ENCODE data around the gene TMEM79.

The TMEM79 gene

GRCh38 chr1:156284112-156284511 is at the start of gene TMEM79:
TMEM79 (plus strand) TSS chr1:156284325; CDS start chr1:156285227, 902 bp downstream.
- no peak for FAIRE-seq

- FAIRE-seq, result no peak
These were observed 48.0 kb upstream of the TMEM79 start for GRCh38 chr1:156236164-156236563.

DNA sequence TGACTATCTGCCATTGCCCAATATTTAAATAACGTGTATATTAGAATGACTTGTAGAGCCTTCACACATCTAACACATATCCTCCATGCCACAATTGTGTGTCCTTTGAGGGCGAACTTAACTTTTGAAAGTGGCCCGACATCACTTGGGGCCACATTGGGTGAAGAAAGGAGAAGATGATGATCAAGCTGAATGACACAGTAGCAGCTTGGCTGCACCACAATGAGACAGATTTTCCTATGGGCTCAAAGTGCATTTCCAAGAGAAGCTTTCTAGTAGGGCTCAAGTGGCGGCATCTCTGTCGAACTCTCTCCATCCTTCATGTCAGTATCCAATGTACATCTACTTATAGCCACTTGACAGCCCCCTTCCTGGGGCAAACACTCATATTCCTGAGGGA is 45.9 kb upstream of the TMEM79 start:
- FAIRE-seq, result no peak

DNA sequence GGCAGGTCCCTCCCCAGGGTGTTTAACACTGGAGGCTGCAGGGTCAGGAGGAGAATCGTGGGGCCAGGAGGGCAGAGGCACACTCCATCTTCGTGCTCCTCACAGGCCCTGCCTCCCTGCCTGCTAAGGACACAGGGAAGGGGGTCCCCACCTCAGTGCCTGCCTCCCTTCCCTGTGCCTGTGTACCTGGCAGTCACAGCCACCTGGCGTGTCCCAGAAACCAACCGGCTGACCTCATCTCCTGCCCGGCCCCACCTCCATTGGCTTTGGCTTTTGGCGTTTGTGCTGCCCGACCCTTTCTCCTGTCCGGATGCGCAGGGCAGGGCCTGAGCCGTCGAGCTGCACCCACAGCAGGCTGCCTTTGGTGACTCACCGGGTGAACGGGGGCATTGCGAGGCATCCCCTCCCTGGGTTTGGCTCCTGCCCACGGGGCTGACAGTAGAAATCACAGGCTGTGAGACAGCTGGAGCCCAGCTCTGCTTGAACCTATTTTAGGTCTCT is 42.8 kb upstream of the TMEM79 start:
- no peak for FAIRE-seq

GRCh38 chr1:156241926-156242325 is 42.2 kb upstream of the TMEM79 start, which contains the start of gene BGLAP:
BGLAP (plus strand) TSS chr1:156242184; CDS start chr1:156242232, 48 bp downstream.
- no peak for FAIRE-seq

- FAIRE-seq, result no peak
These were observed 41.4 kb upstream of the TMEM79 start for GRCh38 chr1:156242738-156243137.

- no peak for FAIRE-seq
These were observed 40.0 kb upstream of the TMEM79 start for GRCh38 chr1:156244126-156244525.

- no peak for FAIRE-seq
These were observed 39.4 kb upstream of the TMEM79 start for GRCh38 chr1:156244712-156245111.

- FAIRE-seq, result no peak
These were observed 38.5 kb upstream of the TMEM79 start for GRCh38 chr1:156245451-156246232.

GRCh38 chr1:156246241-156246780 is 37.8 kb upstream of the TMEM79 start:
- FAIRE-seq, result no peak

- FAIRE-seq, result no peak
These were observed 37.2 kb upstream of the TMEM79 start for GRCh38 chr1:156246781-156247459.

DNA sequence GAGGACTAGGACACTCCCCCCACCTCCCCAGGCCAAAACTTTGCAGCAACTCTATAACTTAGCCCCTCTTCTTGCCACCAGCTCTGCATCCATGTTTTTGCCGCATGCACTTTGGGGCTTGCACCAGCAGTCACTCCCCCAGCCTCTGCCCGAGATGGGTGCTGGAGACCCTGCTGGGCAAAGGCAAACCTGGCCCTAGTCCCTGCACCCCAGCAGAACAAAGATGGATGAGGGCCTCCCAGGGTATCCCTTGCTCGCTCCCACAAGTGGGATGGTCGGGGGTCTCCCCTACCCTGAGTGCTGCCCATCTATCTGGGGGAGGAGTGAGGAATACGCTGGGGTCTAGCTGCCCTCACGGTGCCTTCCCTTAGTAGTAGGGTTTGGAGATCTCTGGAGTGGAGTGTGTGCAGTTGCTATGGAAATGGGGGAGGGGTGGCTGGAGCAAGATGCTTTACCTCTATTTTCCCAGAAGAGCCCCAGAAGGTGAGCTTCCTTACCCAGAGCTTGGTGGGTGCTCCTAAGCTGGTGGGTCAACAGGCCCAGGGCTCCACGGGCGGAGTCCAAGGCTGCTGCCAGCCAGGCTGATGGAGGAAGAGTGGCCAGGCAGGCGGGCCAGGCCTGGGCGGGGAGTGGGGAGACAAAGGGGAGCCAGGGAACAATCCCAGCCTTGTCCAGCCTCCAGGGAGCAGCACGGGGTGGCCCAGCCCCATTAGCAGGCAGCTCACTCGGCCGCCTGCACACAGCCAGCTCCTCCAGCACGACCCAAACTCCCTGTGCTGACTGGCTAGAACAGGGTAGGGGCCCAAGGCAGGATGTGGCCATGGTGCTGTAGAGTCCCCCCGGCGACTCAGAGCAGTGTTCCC is 36.4 kb upstream of the TMEM79 start, which contains the start of gene PAQR6:
Gene PAQR6, minus strand, starts transcription at position 597 of the 863 bp plus-strand sequence. CDS start 1,325 bp downstream, outside the sequence.
- no peak for FAIRE-seq

DNA sequence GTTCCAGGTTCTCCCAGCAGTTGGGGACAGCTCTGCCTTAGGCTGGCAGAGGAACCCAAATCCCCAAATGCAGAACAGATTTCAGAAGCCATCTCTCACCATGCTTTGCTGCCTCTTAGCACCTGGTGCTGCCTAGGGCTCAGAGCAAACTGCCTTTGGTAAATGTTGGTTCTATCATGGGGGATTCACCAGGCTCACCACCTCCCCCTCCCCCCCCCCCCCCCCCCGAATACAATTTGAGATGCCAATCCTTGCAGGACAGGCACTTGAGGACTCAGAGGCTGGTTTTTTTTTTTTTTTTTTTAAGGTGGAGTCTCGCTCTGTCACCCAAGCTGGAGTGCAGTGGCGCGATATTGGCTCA is 35.8 kb upstream of the TMEM79 start:
- FAIRE-seq, result no peak

DNA sequence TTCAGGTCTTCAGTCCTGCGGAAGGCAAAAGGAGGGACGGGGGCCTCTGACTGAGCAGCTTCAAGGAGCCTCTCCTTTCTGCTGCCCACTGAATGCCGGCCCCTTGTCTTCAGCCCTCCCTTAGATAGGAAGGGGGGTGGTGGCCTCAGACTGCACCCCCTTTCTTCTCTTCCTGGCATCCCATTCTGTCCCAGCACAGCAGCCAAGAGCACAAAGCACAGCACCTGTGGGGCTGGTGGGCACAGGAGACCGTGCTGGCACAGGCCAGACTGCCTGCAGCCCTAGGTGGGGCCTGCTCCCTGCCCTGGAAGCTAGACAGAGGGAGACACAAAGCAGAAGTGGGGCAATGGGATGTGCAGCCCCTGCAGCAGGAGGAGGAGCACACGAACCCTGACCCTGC is 34.5 kb upstream of the TMEM79 start:
- FAIRE-seq, result no peak

DNA sequence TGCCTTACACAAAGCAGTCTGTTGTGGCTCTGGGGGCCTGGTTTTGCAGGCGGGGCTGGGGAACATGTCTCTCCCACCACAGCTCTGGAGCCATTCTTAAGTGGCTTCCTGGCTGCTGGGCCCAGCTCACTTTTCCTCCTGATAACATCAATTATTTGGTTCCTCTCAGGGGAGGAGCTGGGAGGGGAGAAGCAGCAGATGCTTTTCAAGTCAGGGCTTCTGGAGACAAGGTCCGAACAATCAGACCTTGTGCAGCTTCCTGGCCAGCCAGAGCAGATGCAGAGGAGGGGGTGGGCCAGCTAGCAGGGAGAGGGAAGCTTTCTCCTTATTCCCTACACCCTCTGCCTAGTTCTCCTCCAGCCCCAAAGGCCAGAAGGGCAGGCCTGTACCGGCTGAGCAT is 32.6 kb upstream of the TMEM79 start:
- no peak for FAIRE-seq

DNA sequence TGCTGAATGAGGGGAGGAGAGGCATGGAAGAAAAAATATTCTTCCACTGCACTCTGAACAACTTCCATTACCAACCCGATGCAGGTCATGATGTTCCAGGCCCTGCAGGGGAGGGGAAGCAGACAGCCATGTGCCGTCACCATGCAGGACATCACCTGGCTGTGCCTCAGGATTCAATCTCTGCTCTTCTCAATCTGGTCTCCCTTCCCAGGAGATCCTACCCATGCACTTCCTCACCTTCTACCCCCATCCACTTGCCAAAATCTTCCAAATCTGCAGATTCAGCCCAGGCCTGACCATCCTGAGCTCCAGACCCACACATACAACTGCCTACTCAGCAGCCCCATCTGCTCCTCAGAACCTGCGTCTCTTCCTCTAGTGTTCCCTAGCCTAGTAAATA is 30.5 kb upstream of the TMEM79 start:
- FAIRE-seq, result no peak

- FAIRE-seq, result no peak
These were observed 26.4 kb upstream of the TMEM79 start for GRCh38 chr1:156257711-156258110.

DNA sequence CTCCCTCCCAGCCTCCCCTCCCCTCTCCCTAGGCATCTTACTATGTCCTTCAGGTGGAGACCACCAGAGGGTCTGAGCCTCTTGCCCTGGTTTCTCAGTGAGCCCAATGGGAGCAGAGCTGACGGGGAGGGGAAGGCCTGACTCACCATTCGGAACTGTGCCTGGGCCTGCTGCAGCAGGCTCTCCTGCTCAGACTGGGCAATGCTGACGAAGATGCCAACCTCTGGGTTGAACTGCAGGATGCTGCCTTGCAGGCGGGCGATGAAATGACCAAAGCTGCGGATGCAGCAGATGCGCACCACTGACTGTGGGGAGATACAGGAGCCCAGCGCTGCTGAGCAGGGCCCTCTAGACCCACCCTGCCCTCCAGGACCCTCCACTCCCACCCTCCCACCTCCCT is 25.3 kb upstream of the TMEM79 start:
- FAIRE-seq, result no peak

DNA sequence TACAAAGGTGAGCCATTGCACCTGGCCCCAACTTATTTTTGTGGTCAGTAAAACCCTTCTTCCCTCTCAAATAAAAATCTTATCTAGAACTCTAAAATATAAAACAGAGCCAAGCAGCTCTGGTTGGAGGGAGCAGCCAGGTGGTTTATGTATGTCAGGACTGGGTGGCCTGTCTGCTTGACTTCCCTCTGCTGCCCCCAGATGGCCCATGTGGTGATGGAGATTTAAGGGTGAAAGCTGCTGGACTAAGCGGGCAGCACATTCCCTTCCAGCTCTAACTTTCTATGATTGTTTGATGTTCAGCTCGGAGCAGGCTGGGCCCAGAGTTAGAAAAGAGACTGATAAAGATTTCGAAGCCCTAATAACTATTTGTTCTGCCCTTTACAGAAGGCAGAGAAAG is 24.3 kb upstream of the TMEM79 start:
- no peak for FAIRE-seq

DNA sequence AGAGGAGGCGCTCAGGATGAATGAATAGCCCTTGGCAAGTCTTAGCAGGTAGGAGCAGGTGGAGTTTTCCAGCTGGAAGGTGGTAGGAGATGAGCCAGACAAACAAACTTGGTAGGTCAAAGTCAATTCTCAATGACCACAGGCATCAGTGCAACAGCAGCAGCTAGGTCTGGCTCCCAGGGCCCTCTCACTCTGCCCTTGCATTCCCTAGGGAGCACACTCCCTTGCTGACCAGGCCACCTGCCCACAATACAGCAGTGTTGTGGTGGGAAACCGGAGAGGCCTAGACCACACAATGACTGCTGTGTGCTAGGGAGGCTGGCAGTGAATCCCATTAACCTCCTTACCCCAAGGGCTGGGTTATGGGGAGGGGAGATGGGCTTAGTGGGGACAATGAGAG is 23.2 kb upstream of the TMEM79 start:
- no peak for FAIRE-seq

GRCh38 chr1:156262461-156263287 is 21.5 kb upstream of the TMEM79 start:
- FAIRE-seq, result no peak

DNA sequence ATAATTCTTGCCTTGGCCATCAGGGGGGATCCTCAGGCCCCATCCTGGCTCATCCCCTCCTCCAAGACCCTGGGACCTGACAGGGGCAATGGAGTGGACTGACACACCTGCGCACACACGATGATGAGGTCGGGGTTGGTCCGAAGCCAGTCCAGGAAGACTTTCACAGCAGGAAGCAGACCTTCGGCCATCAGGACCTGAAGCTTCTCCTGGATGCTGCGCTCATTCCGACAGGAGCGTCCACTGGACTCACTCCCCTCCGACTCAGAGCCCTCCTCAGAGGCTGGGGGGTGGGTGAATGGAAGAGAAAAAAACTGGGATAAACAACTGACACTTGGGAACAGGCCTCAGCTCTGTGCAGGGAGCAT is 20.9 kb upstream of the TMEM79 start:
- FAIRE-seq, result no peak
